VCaP (cell line): Measurements from ENCODE around the gene CATSPER1.

Experiments
- H3K27ac ChIP-seq: fragments of 450-650 bp; 2 replicates; pipeline ENCODE4 v1.5.1; 2017
- CTCF ChIP-seq: fragments of 450-650 bp; conservative IDR thresholded peaks from 2 replicates; pipeline ENCODE4 v1.5.1; 2017; ENCODE audit warnings: mild to moderate bottlenecking, moderate library complexity

Gene CATSPER1

GRCh38 chr11:66051766-66052663, 25.7 kb upstream of the CATSPER1 start, which contains the start of gene SF3B2:
Gene SF3B2 (plus strand): TSS chr11:66052364. CDS start chr11:66052385, 21 bp downstream.
- peak within 1 kb of the TSS; percentile 97 for H3K27ac ChIP-seq

GRCh38 chr11:66051371-66051765, 25.1 kb upstream of the CATSPER1 start:
- peak overlapping the region; percentile 97 for H3K27ac ChIP-seq
- no peak for TF ChIP-seq CTCF

More at GRCh38 chr11:66051766-66052663, 25.7 kb upstream of the CATSPER1 start, which contains the start of gene SF3B2:
- no peak for TF ChIP-seq CTCF

DNA sequence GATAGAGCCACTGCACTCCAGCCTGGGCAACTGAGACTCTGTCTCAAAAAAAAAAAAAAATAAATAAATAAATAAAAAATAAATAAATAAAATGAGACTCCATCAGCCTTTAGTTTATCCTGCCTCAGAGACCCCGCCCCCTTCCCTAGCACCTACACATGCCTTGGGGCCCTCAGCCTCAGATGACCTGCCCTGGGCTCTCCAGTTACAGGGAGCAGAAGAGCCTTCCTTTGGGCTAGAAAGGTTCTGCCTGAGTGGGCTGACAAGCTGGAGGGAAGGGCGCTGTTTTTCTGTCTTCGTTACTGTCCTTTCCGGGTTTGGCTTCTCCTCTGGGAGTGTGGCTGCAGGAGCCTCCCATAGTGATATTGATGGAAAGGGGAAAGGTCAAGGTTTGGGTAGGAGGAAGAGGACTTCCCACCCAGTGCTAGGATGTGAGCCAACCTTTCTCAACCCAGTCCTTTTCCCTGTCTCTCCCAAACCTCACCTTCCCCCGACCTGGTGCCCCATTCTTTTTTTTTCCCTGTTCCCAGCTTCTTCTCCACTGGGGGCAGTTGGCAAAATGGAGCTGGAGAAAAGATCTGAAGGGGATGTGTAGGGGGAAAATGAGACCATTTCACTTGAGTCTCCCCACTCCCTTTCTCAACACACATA, 24.4 kb upstream of the CATSPER1 start:
- no peak; the same call in 1 of the 2 replicates for TF ChIP-seq CTCF
- H3K27ac ChIP-seq, result peak overlapping the region; percentile 97

DNA sequence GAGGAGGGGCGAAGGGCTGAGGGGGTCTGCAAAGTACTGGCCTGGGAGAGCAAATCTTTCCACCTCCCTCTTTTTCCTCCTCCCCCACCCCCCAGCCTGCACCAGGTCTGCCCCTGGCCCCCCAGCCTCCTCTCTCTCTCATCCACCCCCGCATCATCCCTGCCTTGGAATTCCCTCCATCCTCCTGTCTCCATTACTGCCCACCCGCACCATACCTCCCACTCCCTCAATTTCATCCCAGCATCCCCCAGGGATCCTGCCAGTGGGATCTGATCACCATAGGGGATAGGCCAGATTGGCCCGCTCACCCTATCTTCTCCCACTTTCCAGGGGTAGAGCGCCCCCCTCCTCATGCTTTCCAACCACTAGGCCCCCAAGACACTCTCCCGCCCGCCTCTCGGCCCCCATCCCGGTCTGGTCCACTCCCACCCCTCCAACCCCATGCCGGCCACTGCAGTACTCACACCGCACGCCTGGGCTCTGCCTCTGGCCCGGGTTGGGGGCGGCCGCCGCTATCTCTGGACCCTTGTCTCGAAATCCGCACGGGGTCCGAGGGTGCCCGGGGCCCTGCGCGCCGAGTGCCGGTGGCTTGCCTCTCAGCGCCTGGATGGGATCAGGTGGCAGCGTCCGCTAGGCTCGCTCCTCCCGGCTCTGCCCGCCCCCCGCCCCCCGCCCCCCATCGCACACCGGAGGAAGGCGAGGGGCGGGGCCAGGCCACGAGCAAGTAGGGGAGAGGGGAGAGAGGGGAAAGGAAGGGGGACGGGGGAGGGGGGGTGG, 22.5 kb upstream of the CATSPER1 start, which contains the start of gene GAL3ST3:
Gene GAL3ST3, minus strand, starts transcription at position 615 of the 777 bp plus-strand sequence. CDS start 3,746 bp downstream, outside the sequence.
- H3K27ac ChIP-seq, result peak within 1 kb of the TSS; percentile 97

DNA sequence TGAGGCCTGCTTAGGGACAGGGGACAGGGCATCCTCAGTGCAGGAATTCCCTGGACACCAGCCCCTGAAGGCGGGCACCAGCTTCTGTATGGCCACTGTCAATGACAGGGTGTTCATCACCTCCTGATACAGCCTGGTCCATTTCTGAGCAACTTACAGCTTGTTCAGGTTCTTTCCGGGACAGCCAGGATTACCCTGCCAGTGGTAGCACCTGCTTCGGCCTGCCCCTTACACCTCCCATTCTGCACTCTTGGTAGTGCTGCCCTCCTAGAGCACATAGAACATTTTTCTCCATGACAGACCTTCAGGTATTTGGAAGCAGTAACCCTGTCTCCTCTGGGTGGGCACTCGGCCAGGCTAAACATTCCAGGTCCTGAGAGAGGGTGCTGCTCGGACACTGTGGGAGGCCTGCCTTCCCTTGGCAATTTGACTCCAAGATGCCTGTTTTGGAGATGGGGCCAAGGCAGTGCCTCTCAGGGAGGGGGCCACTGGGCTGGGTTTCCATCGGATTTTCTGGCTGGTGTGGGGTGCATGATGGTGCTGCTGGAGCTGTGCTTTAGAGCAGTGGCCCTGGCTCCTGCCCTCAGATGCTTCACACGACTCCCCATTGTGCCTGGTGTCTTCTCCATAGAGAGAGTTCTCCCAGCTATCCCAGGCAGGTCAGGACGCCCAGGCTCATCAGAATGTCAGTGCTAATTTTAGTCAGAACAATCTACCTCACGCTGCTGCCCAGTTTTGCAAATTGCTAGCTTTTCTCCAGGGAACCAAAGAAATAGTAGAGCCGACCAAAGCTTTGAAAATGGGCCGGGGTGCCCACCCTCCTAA, 21.5 kb upstream of the CATSPER1 start:
- no peak overlapping the region for H3K27ac ChIP-seq
- no peak for TF ChIP-seq CTCF

More for the DNA sequence above, 22.5 kb upstream of the CATSPER1 start, which contains the start of gene GAL3ST3:
- TF ChIP-seq CTCF, result no peak

DNA sequence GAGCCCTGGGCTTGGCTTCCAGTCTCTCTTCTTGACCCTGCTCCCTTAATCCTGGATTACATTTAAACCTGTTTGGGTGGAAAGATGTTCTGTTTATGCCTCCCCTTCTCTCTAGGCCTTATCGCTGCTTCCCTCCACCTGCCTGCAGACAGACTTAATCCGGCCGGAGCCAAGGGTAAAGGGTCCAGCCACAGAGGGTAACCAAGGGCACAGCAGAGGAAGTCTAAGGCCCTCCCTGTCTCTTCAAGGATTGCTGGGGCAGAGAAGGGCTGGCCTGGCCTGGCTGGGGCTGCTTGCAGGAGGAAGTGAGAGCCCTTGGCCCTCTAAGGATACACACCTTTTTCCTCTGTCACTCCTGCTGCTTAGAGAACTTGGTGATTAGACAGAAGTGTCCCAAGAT, 20.6 kb upstream of the CATSPER1 start:
- no peak for TF ChIP-seq CTCF
- H3K27ac ChIP-seq, result no peak overlapping the region
